SU-DHL-6 (cell line): Measurements from ENCODE around the gene PRDM5.

Experiments used
- EZH2phosphoT487 ChIP-seq: fragments of 200-600 bp; sonication (generic), shearing (Covaris generic); conservative IDR thresholded peaks from 2 replicates; pipeline ENCODE4 v1.6.1; 2018; ENCODE audit warnings: mild to moderate bottlenecking, antibody characterized with exemption, low read length, moderate library complexity, mixed read lengths
- TF ChIP-seq, protein P1 (sequence below): fragments of 200-600 bp; sonication (generic); IDR thresholded peaks from one replicate; pipeline ENCODE4 v1.5.1; 2017; ENCODE audit warnings: antibody characterized with exemption, mild to moderate bottlenecking, low read length, moderate library complexity; ENCODE audit not compliant: insufficient read depth, poor library complexity, severe bottlenecking

DNA sequence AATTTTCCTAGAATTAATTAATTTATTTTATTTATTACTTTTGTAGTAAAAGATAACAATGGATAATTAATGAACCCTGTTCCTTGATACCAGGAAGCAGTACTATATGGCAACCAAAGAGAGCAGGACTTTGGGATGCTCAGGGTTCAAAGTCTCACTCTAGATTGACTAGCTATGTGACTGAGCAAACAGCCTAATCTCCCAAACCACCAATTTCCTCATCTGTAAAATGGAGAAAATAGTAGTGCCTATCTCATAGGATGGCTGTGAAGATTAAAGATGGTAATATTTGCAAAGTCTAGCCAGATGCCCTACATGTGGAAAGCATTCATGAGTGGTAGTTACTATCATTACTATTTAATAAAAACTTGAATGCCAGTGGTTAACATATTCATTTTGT is 97.6 kb downstream of the PRDM5 start:
- TF ChIP-seq, protein P1, sequence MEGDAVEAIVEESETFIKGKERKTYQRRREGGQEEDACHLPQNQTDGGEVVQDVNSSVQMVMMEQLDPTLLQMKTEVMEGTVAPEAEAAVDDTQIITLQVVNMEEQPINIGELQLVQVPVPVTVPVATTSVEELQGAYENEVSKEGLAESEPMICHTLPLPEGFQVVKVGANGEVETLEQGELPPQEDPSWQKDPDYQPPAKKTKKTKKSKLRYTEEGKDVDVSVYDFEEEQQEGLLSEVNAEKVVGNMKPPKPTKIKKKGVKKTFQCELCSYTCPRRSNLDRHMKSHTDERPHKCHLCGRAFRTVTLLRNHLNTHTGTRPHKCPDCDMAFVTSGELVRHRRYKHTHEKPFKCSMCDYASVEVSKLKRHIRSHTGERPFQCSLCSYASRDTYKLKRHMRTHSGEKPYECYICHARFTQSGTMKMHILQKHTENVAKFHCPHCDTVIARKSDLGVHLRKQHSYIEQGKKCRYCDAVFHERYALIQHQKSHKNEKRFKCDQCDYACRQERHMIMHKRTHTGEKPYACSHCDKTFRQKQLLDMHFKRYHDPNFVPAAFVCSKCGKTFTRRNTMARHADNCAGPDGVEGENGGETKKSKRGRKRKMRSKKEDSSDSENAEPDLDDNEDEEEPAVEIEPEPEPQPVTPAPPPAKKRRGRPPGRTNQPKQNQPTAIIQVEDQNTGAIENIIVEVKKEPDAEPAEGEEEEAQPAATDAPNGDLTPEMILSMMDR = no peak
- TF ChIP-seq EZH2phosphoT487 = no peak
